Stimulated activated CD4-positive, alpha-beta T cell treated with anti-CD3 and anti-CD28 coated beads, Interleukin-15, amount 100 ng/mL, for 1 hour (primary cell): ENCODE results near the gene SPOP.

Source experiments
- DNase-seq, 2 donors: peaks; one replicate each; pipeline ENCODE4 v3.0.0-alpha.2; 2020; ENCODE audit warnings: low read depth in 1 of 2, low spot score in 1 of 2

Gene SPOP

GRCh38 chr17:49618028-49618611, 59.8 kb downstream of the SPOP start:
- DNase-seq: no peak

GRCh38 chr17:49616601-49617131, 61.2 kb downstream of the SPOP start:
- no peak for DNase-seq

GRCh38 chr17:49616086-49616485, 61.8 kb downstream of the SPOP start:
- DNase-seq: no peak

- no peak for DNase-seq
These were observed 64.6 kb downstream of the SPOP start for GRCh38 chr17:49613182-49613800.

GRCh38 chr17:49612726-49613125, 65.2 kb downstream of the SPOP start:
- DNase-seq: no peak

GRCh38 chr17:49610883-49611584, 66.9 kb downstream of the SPOP start:
- DNase-seq: no peak

- DNase-seq: no peak
These were observed 73.5 kb downstream of the SPOP start for GRCh38 chr17:49604314-49604869.

GRCh38 chr17:49603720-49604119, 74.2 kb downstream of the SPOP start:
- DNase-seq: no peak

- no peak for DNase-seq
These were observed 74.7 kb downstream of the SPOP start for GRCh38 chr17:49603238-49603637.

GRCh38 chr17:49602783-49603182, 75.1 kb downstream of the SPOP start:
- DNase-seq: no peak

GRCh38 chr17:49600949-49601348, 76.9 kb downstream of the SPOP start:
- DNase-seq: no peak

GRCh38 chr17:49598918-49599317, 79.0 kb downstream of the SPOP start:
- no peak for DNase-seq

GRCh38 chr17:49597928-49598655, 79.8 kb downstream of the SPOP start:
- DNase-seq: no peak

GRCh38 chr17:49597436-49597835, 80.5 kb downstream of the SPOP start:
- DNase-seq: no peak

GRCh38 chr17:49596613-49597244, 81.2 kb downstream of the SPOP start:
- no peak for DNase-seq

GRCh38 chr17:49595980-49596379, 81.9 kb downstream of the SPOP start:
- DNase-seq: no peak

- no peak for DNase-seq
These were observed 82.6 kb downstream of the SPOP start for GRCh38 chr17:49595328-49595727.

GRCh38 chr17:49592263-49592662, 85.6 kb downstream of the SPOP start:
- no peak for DNase-seq

GRCh38 chr17:49590874-49591273, 87.0 kb downstream of the SPOP start:
- DNase-seq: no peak

GRCh38 chr17:49589577-49589927, 88.3 kb downstream of the SPOP start:
- DNase-seq: no peak
